ENCODE measurements around the gene CCT6B. TPM values are rescaled to one million over a fixed set of nuclear protein-coding genes. Genes with fewer than 3 reads are reported as not detected.

The CCT6B gene
- total and polyA plus RNA-seq, 2 of the 13 experiments (the other 11 are each of a cell fraction or from before 2014, with no cell fraction given): 0.41 to 1.4 TPM

DNA sequence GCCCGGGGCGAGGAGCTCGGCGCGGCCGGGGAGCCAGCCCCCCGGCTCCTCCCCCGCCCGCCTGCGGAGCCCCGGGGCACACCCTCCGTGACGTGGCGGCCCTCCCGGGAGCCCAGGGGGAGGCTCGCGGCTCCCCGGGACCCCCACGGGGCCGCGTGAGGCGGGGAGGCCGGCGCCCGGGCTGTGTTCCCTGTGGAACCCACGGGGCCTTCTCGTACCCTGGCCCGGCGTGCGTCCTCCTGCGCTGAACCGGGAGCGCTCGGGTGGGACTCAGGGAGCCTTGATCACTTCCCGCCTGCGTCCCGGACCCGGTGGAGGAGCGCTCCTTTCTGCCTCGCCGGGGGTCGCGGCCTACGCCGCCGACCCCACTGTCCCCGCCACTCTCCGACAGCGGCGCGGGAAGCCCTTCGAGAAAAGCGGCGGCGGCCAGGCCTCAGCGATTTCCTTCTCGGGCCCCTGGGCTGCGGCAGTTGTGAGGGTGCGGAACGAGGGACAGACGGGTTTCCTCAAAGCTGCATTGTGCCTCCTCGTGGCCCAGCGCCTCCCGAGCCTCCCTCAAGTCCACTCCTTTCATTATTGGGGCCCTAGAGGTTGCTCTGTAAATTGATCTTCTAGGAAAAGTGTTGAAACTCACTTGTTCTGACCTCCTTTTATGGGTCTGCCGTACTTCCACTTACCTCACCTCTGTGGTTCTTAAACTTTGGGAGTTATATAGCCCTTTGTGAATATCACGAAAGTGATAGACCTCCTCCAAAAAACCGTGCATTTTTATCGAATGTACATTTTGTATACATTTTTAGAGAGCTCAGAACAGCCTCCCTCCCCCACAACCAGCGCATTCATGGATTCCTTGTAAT, 19.6 kb upstream of the CCT6B start (continued):
- no peak for TF ChIP-seq AKNA (CRISPR knock-in tag; IDR thresholded peaks at IDR 0.05; ENCODE audit: borderline replicate concordance)
- TF ChIP-seq ATM (IDR thresholded peaks at IDR 0.05; ENCODE audit: borderline replicate concordance): no peak
- TF ChIP-seq IKZF1 (IDR thresholded peaks at IDR 0.05): no peak
- TF ChIP-seq IKZF4 (CRISPR knock-in tag; IDR thresholded peaks at IDR 0.05; ENCODE audit: borderline replicate concordance, low read depth, not compliant biosample characterization): no peak
- TF ChIP-seq TEAD3 (CRISPR knock-in tag; optimal IDR thresholded peaks at IDR 0.05; ENCODE audit: borderline replicate concordance): no peak
- no peak for TF ChIP-seq SRSF9 (IDR thresholded peaks at IDR 0.05; ENCODE audit: borderline replicate concordance, insufficient read depth, low read depth, low read length, poor library complexity, severe bottlenecking)
- TF ChIP-seq BCL6 (CRISPR knock-in tag; IDR thresholded peaks at IDR 0.05): peak; percentile 98
- TF ChIP-seq KMT2B (CRISPR knock-in tag; IDR thresholded peaks at IDR 0.05): peak; percentile 45; the same call in 1 of the 2 replicates
- TF ChIP-seq GZF1 (CRISPR knock-in tag; IDR thresholded peaks at IDR 0.05): no peak
- TF ChIP-seq HNRNPL (IDR thresholded peaks at IDR 0.05; ENCODE audit: low read depth, low read length): 0 out of 2 replicates have a peak, but pooled peaks have one; percentile 50
- TF ChIP-seq PCBP2 (optimal IDR thresholded peaks at IDR 0.05; ENCODE audit: low read depth, low read length, poor library complexity, severe bottlenecking): no peak
- TF ChIP-seq RCOR2 (CRISPR knock-in tag; IDR thresholded peaks at IDR 0.05): no peak
- TF ChIP-seq, protein P1, sequence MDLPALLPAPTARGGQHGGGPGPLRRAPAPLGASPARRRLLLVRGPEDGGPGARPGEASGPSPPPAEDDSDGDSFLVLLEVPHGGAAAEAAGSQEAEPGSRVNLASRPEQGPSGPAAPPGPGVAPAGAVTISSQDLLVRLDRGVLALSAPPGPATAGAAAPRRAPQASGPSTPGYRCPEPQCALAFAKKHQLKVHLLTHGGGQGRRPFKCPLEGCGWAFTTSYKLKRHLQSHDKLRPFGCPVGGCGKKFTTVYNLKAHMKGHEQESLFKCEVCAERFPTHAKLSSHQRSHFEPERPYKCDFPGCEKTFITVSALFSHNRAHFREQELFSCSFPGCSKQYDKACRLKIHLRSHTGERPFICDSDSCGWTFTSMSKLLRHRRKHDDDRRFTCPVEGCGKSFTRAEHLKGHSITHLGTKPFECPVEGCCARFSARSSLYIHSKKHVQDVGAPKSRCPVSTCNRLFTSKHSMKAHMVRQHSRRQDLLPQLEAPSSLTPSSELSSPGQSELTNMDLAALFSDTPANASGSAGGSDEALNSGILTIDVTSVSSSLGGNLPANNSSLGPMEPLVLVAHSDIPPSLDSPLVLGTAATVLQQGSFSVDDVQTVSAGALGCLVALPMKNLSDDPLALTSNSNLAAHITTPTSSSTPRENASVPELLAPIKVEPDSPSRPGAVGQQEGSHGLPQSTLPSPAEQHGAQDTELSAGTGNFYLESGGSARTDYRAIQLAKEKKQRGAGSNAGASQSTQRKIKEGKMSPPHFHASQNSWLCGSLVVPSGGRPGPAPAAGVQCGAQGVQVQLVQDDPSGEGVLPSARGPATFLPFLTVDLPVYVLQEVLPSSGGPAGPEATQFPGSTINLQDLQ (CRISPR knock-in tag; IDR thresholded peaks at IDR 0.05): no peak
- no peak for TF ChIP-seq ZNF597 (CRISPR knock-in tag; IDR thresholded peaks at IDR 0.05)
- TF ChIP-seq ZNF382 (CRISPR knock-in tag; IDR thresholded peaks at IDR 0.05; ENCODE audit: borderline replicate concordance): no peak
- TF ChIP-seq, protein P2, sequence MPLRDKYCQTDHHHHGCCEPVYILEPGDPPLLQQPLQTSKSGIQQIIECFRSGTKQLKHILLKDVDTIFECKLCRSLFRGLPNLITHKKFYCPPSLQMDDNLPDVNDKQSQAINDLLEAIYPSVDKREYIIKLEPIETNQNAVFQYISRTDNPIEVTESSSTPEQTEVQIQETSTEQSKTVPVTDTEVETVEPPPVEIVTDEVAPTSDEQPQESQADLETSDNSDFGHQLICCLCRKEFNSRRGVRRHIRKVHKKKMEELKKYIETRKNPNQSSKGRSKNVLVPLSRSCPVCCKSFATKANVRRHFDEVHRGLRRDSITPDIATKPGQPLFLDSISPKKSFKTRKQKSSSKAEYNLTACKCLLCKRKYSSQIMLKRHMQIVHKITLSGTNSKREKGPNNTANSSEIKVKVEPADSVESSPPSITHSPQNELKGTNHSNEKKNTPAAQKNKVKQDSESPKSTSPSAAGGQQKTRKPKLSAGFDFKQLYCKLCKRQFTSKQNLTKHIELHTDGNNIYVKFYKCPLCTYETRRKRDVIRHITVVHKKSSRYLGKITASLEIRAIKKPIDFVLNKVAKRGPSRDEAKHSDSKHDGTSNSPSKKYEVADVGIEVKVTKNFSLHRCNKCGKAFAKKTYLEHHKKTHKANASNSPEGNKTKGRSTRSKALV (CRISPR knock-in tag; IDR thresholded peaks at IDR 0.05): no peak
- TF ChIP-seq ZFP37 (CRISPR knock-in tag; IDR thresholded peaks at IDR 0.05; ENCODE audit: borderline replicate concordance): no peak
- TF ChIP-seq ZNF792 (CRISPR knock-in tag; IDR thresholded peaks at IDR 0.05): no peak; the same call in 1 of the 2 replicates
